HG02852 (cell line): Measurements from ENCODE around the gene EHMT1.
"Not testable (repeated sequence)": the region's sequence is repeated elsewhere in the genome, so short reads cannot be mapped to it uniquely, and the experiment has no call there.

Source experiments
- ATAC-seq: cut with Tn5 transposase; IDR thresholded peaks from one replicate; pipeline ENCODE4 v1.9.1; 2021; ENCODE audit warnings: mild to moderate bottlenecking, moderate library complexity; ENCODE audit not compliant: unreplicated experiment

EHMT1 gene

GRCh38 chr9:137800196-137801022, 181.6 kb downstream of the EHMT1 start:
- no peak for ATAC-seq

- ATAC-seq, result no peak
Measured at GRCh38 chr9:137801023-137801319, 182.2 kb downstream of the EHMT1 start.

GRCh38 chr9:137802021-137802420, 183.2 kb downstream of the EHMT1 start:
- ATAC-seq, result no peak

GRCh38 chr9:137802521-137803243, 183.9 kb downstream of the EHMT1 start:
- no peak for ATAC-seq

- ATAC-seq, result no peak
Measured at GRCh38 chr9:137804908-137805630, 186.3 kb downstream of the EHMT1 start.

- no peak for ATAC-seq
Measured at GRCh38 chr9:137807721-137808703, 189.2 kb downstream of the EHMT1 start.

- no peak for ATAC-seq
Measured at GRCh38 chr9:137809040-137809576, 190.3 kb downstream of the EHMT1 start.

- not testable (repeated sequence) for ATAC-seq
Measured at GRCh38 chr9:137809726-137810450, 191.1 kb downstream of the EHMT1 start.

- ATAC-seq, result no peak
Measured at GRCh38 chr9:137811283-137811870, 192.6 kb downstream of the EHMT1 start.

GRCh38 chr9:137812356-137813023, 193.7 kb downstream of the EHMT1 start:
- ATAC-seq, result no peak

GRCh38 chr9:137813167-137813566, 194.4 kb downstream of the EHMT1 start:
- no peak for ATAC-seq

- no peak for ATAC-seq
Measured at GRCh38 chr9:137813651-137814415, 195.0 kb downstream of the EHMT1 start.

GRCh38 chr9:137814436-137814835, 195.6 kb downstream of the EHMT1 start:
- no peak for ATAC-seq

GRCh38 chr9:137814841-137815240, 196.0 kb downstream of the EHMT1 start:
- no peak for ATAC-seq

GRCh38 chr9:137815256-137816255, 196.8 kb downstream of the EHMT1 start:
- ATAC-seq, result no peak

GRCh38 chr9:137816531-137817235, 197.9 kb downstream of the EHMT1 start:
- peak; percentile 48 for ATAC-seq
